ENCODE measurements around the gene RGS7BP.
"Not testable (repeated sequence)": the region's sequence is repeated elsewhere in the genome, so short reads cannot be mapped to it uniquely, and the experiment has no call there.

RGS7BP gene

DNA sequence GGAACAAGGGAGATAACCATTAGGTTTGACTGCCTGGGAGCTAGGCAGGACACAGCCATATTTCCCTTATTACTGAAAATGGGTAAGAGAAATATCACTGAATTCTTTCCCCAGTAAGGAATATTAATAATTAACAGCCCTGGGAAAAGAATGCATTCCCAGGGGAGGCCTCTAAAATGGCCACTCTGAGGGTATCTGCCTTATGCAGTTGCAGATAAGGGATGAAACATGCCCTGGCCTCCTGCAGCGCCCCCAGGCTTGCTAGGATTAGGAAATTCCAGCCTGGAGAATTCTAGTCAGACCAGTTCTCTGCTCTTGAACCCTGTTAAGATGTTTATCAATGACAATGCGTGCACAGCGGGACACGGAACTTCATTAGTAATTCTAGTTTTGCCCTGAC is 52.8 kb downstream of the RGS7BP start:
- DNase-seq (ENCODE audit: low spot score) = not testable (repeated sequence)

DNA sequence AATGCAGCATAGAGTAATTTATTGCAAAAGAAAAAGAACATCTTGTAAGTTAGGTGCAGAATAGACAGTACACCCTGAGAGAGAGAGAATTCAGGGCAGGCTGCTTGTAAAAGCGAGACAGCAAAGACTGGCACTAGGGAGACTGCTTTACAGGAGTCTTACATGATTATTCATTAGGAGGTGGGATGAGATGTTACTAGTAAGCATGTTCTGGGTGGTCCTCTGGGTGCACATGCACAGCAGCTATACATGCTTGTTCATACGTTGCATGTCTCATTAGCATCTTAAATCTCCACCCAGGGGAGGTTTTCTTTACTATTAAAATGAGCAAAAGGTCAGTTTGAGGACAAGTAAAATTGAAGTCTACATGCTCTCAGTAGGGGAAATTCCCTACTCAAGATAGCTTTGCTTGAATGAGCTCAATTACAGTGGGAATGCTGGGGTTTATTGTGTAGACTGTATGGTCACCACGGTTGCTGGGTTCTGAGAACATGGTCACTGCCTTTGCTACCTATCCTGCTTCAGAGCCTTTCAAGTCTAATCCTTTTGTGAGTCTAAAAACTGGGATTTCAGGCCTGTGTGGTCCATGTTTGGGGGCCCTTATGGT is 60.6 kb downstream of the RGS7BP start:
- DNase-seq (ENCODE audit: low spot score) = no peak

GRCh38 chr5:64569858-64570257 is 64.0 kb downstream of the RGS7BP start:
- DNase-seq (ENCODE audit: low spot score) = no peak

GRCh38 chr5:64570395-64570996 is 64.7 kb downstream of the RGS7BP start:
- no peak for DNase-seq (ENCODE audit: low spot score)

GRCh38 chr5:64575561-64575960 is 69.7 kb downstream of the RGS7BP start:
- DNase-seq (ENCODE audit: low spot score) = no peak

GRCh38 chr5:64576250-64576649 is 70.4 kb downstream of the RGS7BP start:
- no peak for DNase-seq (ENCODE audit: low spot score)

DNA sequence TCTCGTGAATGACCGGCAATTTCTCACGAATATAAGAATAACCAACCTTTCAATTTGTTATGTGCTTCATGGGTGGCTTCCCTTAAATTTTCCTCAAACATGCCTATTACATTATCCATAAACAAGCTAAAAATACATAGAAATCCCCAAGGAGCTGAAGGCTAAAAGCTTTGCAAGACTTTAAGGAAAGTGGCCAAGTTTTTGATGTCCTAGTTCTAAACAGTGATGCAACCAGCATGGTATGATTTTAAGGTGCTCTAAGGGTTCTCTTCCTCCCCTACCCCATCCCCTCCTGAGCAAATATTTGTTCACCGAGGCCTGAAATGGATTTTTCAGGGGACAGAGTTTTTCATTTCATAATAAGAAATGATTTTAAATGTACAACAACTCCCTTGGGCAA is 79.8 kb downstream of the RGS7BP start:
- DNase-seq (ENCODE audit: low spot score) = no peak

- DNase-seq (ENCODE audit: low spot score) = no peak
Observed at GRCh38 chr5:64587370-64587769, 81.6 kb downstream of the RGS7BP start.

GRCh38 chr5:64592730-64593341 is 87.0 kb downstream of the RGS7BP start:
- no peak for DNase-seq (ENCODE audit: low spot score)

DNA sequence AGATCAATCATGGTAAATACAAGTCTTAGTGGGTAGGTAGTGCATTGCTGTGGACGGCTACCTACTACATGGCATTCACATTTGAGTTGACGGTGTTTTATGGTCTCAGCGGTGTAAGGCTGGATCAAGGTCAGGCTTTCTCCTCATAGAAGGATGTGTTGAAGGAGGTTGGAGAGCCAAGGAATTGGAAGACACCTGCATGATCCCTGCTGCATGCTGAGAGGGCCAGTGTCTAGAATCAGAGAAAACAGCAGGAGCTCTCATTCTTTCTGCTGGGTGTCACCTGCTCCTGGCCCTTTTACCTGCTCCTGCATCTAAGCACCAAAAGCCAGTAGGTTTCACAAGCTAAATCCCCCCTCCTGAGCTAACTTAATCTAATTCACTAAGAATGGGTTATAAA is 88.2 kb downstream of the RGS7BP start:
- no peak for DNase-seq (ENCODE audit: low spot score)

- no peak for DNase-seq (ENCODE audit: low spot score)
Observed at GRCh38 chr5:64594601-64595000, 88.8 kb downstream of the RGS7BP start.

DNA sequence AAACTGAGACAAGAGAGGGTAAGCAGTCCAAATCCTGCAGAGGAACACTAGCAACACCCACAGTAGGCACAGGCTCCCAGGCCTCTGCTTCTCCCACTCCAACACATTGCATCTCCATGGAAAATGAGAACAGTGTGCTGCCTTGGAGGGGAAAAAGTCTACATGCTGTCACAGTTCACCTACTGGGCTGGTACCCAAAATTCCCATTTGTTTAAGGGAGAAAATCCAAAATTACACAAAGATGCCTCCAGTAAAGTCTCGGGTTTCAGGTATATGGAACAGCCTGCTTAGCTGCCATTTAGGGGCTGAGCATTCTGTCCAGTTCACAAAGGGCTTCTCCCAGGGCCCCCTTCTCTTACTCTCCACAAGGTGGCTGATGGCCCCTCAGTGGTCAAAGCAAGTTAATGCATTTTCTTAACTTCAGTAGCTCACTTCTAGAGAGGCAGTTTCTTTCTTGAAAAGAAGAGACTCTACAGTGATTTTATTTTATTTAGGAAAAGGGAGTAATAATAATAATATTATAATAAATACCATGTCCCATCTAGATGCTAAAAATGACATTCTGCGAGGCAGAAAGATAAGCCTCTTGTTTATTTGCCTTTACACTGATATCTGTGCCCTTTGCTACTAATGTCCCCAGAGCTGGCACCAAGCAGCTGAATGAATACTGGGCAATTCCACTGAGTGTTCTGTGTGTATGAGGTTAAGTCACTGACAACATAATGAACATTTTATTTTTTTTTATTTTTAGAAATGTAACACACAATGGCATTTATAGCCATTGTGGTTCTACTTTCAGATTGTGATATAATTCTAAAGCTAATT is 89.4 kb downstream of the RGS7BP start:
- no peak for DNase-seq (ENCODE audit: low spot score)

GRCh38 chr5:64599226-64599625 is 93.4 kb downstream of the RGS7BP start:
- no peak for DNase-seq (ENCODE audit: low spot score)

- no peak for DNase-seq (ENCODE audit: low spot score)
Observed at GRCh38 chr5:64603676-64604075, 97.9 kb downstream of the RGS7BP start.

GRCh38 chr5:64606926-64607325 is 101.1 kb downstream of the RGS7BP start:
- DNase-seq (ENCODE audit: low spot score) = no peak

DNA sequence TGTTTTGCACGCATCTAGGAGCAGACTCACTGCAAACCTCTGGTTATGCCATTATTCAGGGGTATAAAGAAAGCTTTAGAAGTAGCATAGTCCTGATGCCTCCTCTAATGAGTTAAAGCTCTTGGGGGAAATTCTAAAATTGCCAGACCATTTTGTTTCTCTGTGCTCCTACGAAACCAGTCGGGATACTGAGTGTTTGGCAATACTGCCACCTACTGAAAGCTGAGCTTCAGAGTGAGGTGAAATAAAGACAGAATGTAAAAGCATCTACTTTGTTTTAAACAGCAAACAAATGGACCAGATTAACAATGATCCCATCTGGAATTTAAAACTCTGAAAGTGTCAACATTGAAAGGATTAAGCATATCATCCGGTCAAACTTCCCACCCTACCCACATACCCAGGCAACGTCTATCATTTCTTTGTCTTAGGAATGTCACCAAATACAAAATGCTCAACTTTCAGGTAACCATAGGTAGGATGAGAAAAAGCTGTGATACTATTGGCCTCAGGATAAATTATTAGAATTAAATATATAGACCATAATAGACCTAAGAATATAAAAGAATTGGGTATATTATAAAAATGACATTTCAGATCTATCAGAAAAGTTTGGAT is 106.6 kb downstream of the RGS7BP start:
- DNase-seq (ENCODE audit: low spot score) = peak; percentile 54

DNA sequence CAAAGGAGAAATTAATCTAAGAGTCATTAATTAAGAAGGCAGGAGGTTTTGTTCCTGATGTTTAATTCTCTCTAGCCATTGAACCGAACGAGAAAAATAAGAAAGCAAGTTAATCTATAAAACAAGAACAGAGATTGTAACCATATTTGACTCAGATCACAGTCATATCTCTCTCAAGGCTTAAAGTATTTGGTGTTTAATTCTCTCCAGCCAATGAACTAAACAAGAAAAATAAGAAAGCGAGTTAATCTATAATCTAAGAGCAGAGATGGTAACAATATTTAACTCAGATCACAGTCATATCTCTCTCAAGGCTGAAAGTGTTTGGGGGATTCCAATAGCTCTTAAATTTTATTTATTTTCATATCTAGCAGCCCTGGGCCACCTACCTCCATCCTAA is 110.1 kb downstream of the RGS7BP start:
- DNase-seq (ENCODE audit: low spot score) = no peak

GRCh38 chr5:64619609-64620008 is 113.8 kb downstream of the RGS7BP start:
- no peak for DNase-seq (ENCODE audit: low spot score)

DNA sequence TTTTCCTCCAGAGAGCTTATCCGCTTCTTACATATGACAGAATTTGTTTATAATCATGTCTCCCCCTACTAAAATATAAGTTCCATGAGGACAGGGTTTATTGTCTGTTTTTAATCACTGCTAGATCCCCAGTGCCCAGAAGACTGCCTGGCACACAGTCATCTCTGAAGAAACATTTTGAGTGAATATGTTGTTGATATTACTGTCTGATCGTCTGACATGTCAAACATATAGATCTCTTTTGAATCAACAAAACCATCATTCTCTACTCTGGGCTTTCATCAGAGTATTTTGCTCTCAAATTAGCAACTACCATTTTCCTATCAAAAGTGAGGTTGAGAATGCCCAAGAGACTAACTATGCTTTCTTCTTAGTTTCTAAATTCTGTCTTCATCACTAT is 117.2 kb downstream of the RGS7BP start:
- no peak for DNase-seq (ENCODE audit: low spot score)

GRCh38 chr5:64625678-64626077 is 119.9 kb downstream of the RGS7BP start:
- DNase-seq (ENCODE audit: low spot score) = no peak

DNA sequence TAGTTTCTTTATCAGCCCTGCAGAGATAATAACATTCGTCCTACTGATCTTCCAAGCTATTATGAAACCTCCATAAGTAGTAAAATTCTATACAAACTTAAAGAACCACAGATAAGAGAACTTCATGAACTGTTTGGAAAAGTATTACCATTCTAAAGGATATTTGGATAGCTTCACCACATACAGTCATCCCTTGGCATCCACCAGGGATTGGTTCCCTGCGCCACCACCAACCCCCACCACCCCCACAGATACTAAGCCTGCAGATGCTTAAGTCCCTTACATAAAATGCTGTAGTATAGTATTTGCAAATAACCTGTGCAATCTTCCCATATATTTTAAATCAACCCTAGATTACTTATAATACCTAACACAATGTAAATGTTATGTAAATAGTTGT is 123.1 kb downstream of the RGS7BP start:
- DNase-seq (ENCODE audit: low spot score) = no peak

DNA sequence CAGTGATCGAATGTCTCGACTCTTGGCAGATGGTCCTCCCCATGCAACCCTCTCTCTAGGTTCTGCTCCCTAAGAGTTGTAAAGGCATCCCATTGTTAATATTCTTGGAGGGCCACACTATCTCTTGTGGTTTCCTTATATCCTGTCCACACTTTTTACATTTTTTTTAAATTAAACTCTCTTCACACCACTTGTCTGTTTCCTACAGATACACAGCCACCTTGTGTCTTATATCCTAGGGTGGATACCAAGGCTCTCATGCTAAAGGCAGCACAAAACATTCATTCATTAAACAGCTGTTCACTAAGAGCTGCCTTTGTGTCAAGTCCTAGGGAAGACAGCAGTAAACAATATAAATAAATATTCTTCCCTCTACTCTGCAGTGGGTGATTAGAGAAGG is 124.0 kb downstream of the RGS7BP start:
- no peak for DNase-seq (ENCODE audit: low spot score)

- DNase-seq (ENCODE audit: low spot score) = no peak
Observed at GRCh38 chr5:64632251-64632650, 126.4 kb downstream of the RGS7BP start.
